Keratinocyte (primary cell): ENCODE measurements around the gene AFAP1L1. TPM values are rescaled to one million over a fixed set of nuclear protein-coding genes. Genes with fewer than 3 reads are reported as not detected.

ENCODE experiments used
- DNase-seq: peaks from one replicate; pipeline ENCODE4 v3.0.0-alpha.2; 2011; ENCODE audit warnings: low read depth, missing footprints, low spot score
- FAIRE-seq: peaks from 2 replicates; lab custom pipeline; 2011; peaks lifted over from hg19 to GRCh38; lab: Jason Lieb, UNC
- H2AFZ ChIP-seq: 2 replicates; pipeline ENCODE4 v1.6.0; 2012; ENCODE audit warnings: low read length, control low read depth, inconsistent platforms; ENCODE audit not compliant: control insufficient read depth
- H3K27ac ChIP-seq: 2 replicates; pipeline ENCODE4 v1.5.1; 2011; ENCODE audit warnings: low read length; ENCODE audit not compliant: control insufficient read depth, insufficient read depth
- H3K27me3 ChIP-seq: 3 replicates; pipeline ENCODE4 v1.6.0; 2011; ENCODE audit warnings: low read length; ENCODE audit not compliant: control insufficient read depth, insufficient read depth; ENCODE audit errors: extremely low read depth
- H3K36me3 ChIP-seq, 2 experiments: 2 replicates in 1 of 2; 3 replicates in 1 of 2; pipeline ENCODE4 v1.5.1; 2011; ENCODE audit warnings: low read length in 2 of 2, mild to moderate bottlenecking in 1 of 2; ENCODE audit not compliant: control insufficient read depth in 2 of 2, insufficient read depth in 2 of 2; ENCODE audit errors: extremely low read depth in 1 of 2
- H3K4me1 ChIP-seq: 3 replicates; pipeline ENCODE4 v1.5.1; 2011; ENCODE audit warnings: low read length; ENCODE audit not compliant: control insufficient read depth, insufficient read depth; ENCODE audit errors: extremely low read depth
- H3K4me2 ChIP-seq: 3 replicates; pipeline ENCODE4 v1.6.0; 2011; ENCODE audit warnings: low read depth, low read length; ENCODE audit not compliant: control insufficient read depth, insufficient read depth; ENCODE audit errors: extremely low read depth
- H3K4me3 ChIP-seq, 3 experiments: fragments of 200-600 bp in 1 of 3; sonication (generic) in 1 of 3; 2 replicates in 2 of 3; 3 replicates in 1 of 3; pipeline ENCODE4 v1.5.1; 2011 to 2016; ENCODE audit warnings: low read length in 3 of 3, mild to moderate bottlenecking in 3 of 3, control low read depth in 2 of 3, inconsistent platforms in 1 of 3, low read depth in 1 of 3, mixed read lengths in 1 of 3, mixed run types in 1 of 3, moderate library complexity in 1 of 3; ENCODE audit not compliant: control insufficient read depth in 2 of 3, insufficient read depth in 2 of 3; ENCODE audit errors: extremely low read depth in 1 of 3
- H3K79me2 ChIP-seq: 2 replicates; pipeline ENCODE4 v1.6.0; 2012; ENCODE audit warnings: low read length; ENCODE audit not compliant: control insufficient read depth, insufficient read depth
- H3K9ac ChIP-seq: 3 replicates; pipeline ENCODE4 v1.6.0; 2011; ENCODE audit warnings: low read length; ENCODE audit not compliant: control insufficient read depth, insufficient read depth; ENCODE audit errors: extremely low read depth
- H3K9me1 ChIP-seq: 3 replicates; pipeline ENCODE4 v1.6.0; 2011; ENCODE audit warnings: low read length; ENCODE audit not compliant: control insufficient read depth, insufficient read depth; ENCODE audit errors: extremely low read depth
- H3K9me3 ChIP-seq: 2 replicates; pipeline ENCODE4 v1.5.1; 2012; ENCODE audit warnings: low read depth, low read length; ENCODE audit not compliant: control insufficient read depth
- H4K20me1 ChIP-seq: 3 replicates; pipeline ENCODE4 v1.6.0; 2011; ENCODE audit warnings: low read length; ENCODE audit not compliant: control insufficient read depth, insufficient read depth; ENCODE audit errors: extremely low read depth
- CTCF ChIP-seq, 3 experiments: IDR thresholded peaks in 1 of 3; conservative IDR thresholded peaks in 1 of 3; optimal IDR thresholded peaks in 1 of 3; 2 replicates in 2 of 3; 3 replicates in 1 of 3; pipeline versions ENCODE3 to v1.5.1; 2011; ENCODE audit warnings: low read length in 3 of 3, mild to moderate bottlenecking in 3 of 3, moderate library complexity in 2 of 3, control low read depth in 1 of 3, inconsistent platforms in 1 of 3; ENCODE audit not compliant: insufficient read depth in 2 of 3; ENCODE audit errors: extremely low read depth in 1 of 3
- EZH2 ChIP-seq: IDR thresholded peaks from one replicate; pipeline ENCODE4 v1.6.1; 2012; ENCODE audit warnings: inconsistent platforms, mild to moderate bottlenecking, low read length, moderate library complexity
- dilution Hi-C: fragments of 300-500 bp; cut with MboI; formaldehyde crosslinking; loops from one replicate; pipeline ENCODE4 v1.7.0; 2020; ENCODE audit warnings: low sequenced_read_pairs; ENCODE audit not compliant: extremely low pct_ligation_motif_present
- polyA plus RNA-seq, 5 experiments: library from polyadenylated mRNA; depleted of rRNA in 3 of 5; stranded (reverse) in 3 of 5; stranded (forward) in 1 of 5; unstranded in 1 of 5; fragments of >200 nt; gene quantifications; 1 replicate in 1 of 5; 2 replicates in 3 of 5; 3 replicates in 1 of 5; pipeline versions ENCODE4 v1.2.1 to v1.2.3, GENCODE V29; 2011 to 2012; ENCODE audit warnings: missing spikeins in 2 of 5, low read depth in 1 of 5, low replicate concordance in 1 of 5

Gene AFAP1L1
- polyA plus RNA-seq, 1 donor (not counting 4 experiments of a cell fraction or from before 2014, with no cell fraction given), result 4.6 TPM

DNA sequence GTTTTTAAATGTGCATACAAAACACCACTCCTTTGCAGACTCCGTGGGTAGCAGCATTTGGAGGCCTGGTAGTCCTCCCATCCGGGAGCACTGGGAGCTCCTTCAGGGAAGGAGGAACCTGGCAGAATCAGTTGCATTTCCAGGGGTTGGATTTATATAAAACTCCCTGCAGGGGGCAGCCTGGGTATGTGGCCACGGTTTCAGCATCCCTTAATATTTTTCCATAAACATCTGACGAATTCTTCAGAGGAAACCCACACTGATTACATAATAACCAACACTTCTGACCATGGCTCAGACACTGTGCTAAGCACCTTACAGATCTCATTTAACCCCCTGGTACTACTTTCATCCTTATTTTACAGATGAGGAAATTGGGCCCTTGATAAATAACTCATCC lies 6.1 kb upstream of the AFAP1L1 start:
- Histone ChIP-seq H3K9ac (no peak overlapping the region), H3K9me3 (peaks cover 2% of the 10 kb centered on the region), H3K4me1 (peaks cover 5% of the 10 kb centered on the region), H2AFZ (no peak overlapping the region), H3K27ac (no peak overlapping the region), H3K9me1 (no peaks in the 10 kb centered on the region), H3K27me3 (no peaks in the 10 kb centered on the region), H3K4me2 (no peak overlapping the region), H3K4me3 (no peak overlapping the region), H3K79me2 (no peaks in the 10 kb centered on the region), H3K36me3 (no peaks in the 10 kb centered on the region), H4K20me1 (no peaks in the 10 kb centered on the region)
- TF ChIP-seq CTCF (optimal IDR thresholded peaks at IDR 0.05 in 1 of 3, IDR thresholded peaks at IDR 0.05 in 1 of 3, conservative IDR thresholded peaks at IDR 0.05 in 1 of 3; ENCODE audit: extremely low read depth in 1 of 3, insufficient read depth in 2 of 3, low read length in 3 of 3) (peak; percentile 26 to 50 (median 35)), EZH2 (no peak)
- no peak for FAIRE-seq
- dilution Hi-C loops, result no loop called here
- DNase-seq, result no peak

DNA sequence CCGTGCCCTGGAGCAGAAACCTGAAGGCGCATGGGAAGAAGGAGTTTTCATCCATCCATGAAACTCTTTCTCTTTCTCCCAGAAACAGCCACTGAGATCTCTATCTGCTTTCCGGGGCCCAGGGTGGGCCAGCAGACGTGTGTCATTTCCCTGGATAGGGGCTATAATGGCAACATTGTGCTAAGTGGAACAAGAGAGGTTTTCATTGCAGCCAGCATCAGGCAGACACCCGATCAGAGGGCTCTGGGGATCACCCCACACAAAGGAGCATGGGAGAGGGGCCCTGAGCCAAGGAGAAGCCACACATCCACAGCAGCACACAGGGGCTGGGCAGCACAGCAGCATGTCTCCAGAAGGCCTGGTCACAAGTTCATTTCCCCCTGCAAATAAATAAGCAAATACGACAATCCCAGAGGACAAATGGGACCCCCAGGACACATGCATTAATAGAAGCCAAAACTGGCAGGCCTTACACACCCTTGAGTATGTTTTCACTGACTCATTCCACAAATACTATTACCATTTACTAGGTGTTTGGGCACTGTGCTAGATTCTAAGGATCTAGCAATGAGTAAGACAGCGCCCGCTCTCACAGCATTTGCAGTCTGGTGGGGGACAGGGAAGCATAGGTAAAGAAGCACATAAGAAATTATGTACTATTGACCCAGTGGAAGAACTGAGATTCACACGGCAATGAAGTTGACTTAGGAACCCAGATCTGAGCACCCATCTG lies 4.3 kb upstream of the AFAP1L1 start:
- Histone ChIP-seq H3K9me1 (no peaks in the 10 kb centered on the region), H3K27me3 (no peaks in the 10 kb centered on the region), H3K4me1 (peaks cover 6% of the 10 kb centered on the region), H2AFZ (no peak overlapping the region), H3K79me2 (no peaks in the 10 kb centered on the region), H3K9me3 (peaks cover 2% of the 10 kb centered on the region), H4K20me1 (no peaks in the 10 kb centered on the region), H3K36me3 (no peaks in the 10 kb centered on the region), H3K4me3 (no peak overlapping the region), H3K27ac (no peak overlapping the region), H3K4me2 (no peak overlapping the region), H3K9ac (no peak overlapping the region)
- FAIRE-seq, result no peak
- DNase-seq, result no peak
- dilution Hi-C loops, result no loop called here
- TF ChIP-seq EZH2 (no peak), CTCF (optimal IDR thresholded peaks at IDR 0.05 in 1 of 3, IDR thresholded peaks at IDR 0.05 in 1 of 3, conservative IDR thresholded peaks at IDR 0.05 in 1 of 3; ENCODE audit: extremely low read depth in 1 of 3, insufficient read depth in 2 of 3, low read length in 3 of 3) (no peak)
